Measurements from ENCODE around the gene DIRAS1. TPM values are rescaled to one million over a fixed set of nuclear protein-coding genes. Genes with fewer than 3 reads are reported as not detected.

Gene DIRAS1
- total and polyA plus RNA-seq, 2 donors: 0.05 to 0.27 TPM

GRCh38 chr19:2703691-2704216 lies 17.4 kb downstream of the DIRAS1 start:
- H3K4me3 ChIP-seq (ENCODE audit: low read length in 2 of 2): no peak overlapping the region
- peaks cover 2 to 23% of the 10 kb centered on the region in 2 donors for H3K27me3 ChIP-seq (ENCODE audit: control insufficient read depth in 2 of 2, insufficient read depth in 1 of 2, low read length in 1 of 2)
- H3K9me3 ChIP-seq (ENCODE audit: control insufficient read depth in 2 of 2, insufficient read depth in 1 of 2, low read length in 1 of 2): no peaks in the 10 kb centered on the region
- no peak for DNase-seq (ENCODE audit: low read depth in 6 of 9, low spot score in 9 of 9)
- no peaks in the 10 kb centered on the region for H3K36me3 ChIP-seq (ENCODE audit: control insufficient read depth in 2 of 2, insufficient read depth in 2 of 2, low read length in 1 of 2)
- WGBS: 97% methylated on average over 6 of the region's 6 CpGs
- peaks cover 0 to 41% of the 10 kb centered on the region in 2 donors for H3K4me1 ChIP-seq (ENCODE audit: control insufficient read depth in 2 of 2, insufficient read depth in 2 of 2, low read length in 2 of 2)
- H3K27ac ChIP-seq (ENCODE audit: low read depth in 1 of 2, low read length in 1 of 2): no peak overlapping the region

- no peak for DNase-seq (ENCODE audit: low read depth in 6 of 9, low spot score in 9 of 9)
- peak overlapping the region in 1 of 2 donors; percentile 59 for H3K4me3 ChIP-seq (ENCODE audit: low read length in 2 of 2)
- H3K27me3 ChIP-seq (ENCODE audit: control insufficient read depth in 2 of 2, insufficient read depth in 1 of 2, low read length in 1 of 2): peaks cover 2 to 23% of the 10 kb centered on the region in 2 donors
- H3K27ac ChIP-seq (ENCODE audit: low read depth in 1 of 2, low read length in 1 of 2): no peak overlapping the region
- peaks cover 0 to 48% of the 10 kb centered on the region in 2 donors for H3K4me1 ChIP-seq (ENCODE audit: control insufficient read depth in 2 of 2, insufficient read depth in 2 of 2, low read length in 2 of 2)
- WGBS: 82% methylated on average over 5 of the region's 5 CpGs
- no peaks in the 10 kb centered on the region for H3K36me3 ChIP-seq (ENCODE audit: control insufficient read depth in 2 of 2, insufficient read depth in 2 of 2, low read length in 1 of 2)
- H3K9me3 ChIP-seq (ENCODE audit: control insufficient read depth in 2 of 2, insufficient read depth in 1 of 2, low read length in 1 of 2): no peaks in the 10 kb centered on the region
These were observed 18.1 kb downstream of the DIRAS1 start for GRCh38 chr19:2703077-2703437.

GRCh38 chr19:2702170-2703076 lies 18.7 kb downstream of the DIRAS1 start, which contains the start of gene GNG7:
TSS of gene GNG7 (minus strand) at chr19:2702694. CDS start at chr19:2520688, 182,006 bp downstream.
- peak in 8 of 9 donors; percentile 54 to 95 (median 88) for DNase-seq (ENCODE audit: low read depth in 6 of 9, low spot score in 9 of 9)
- no peak within 1 kb of the TSS for H3K27ac ChIP-seq (ENCODE audit: low read depth in 1 of 2, low read length in 1 of 2)
- H3K9me3 ChIP-seq (ENCODE audit: control insufficient read depth in 2 of 2, insufficient read depth in 1 of 2, low read length in 1 of 2): no peaks in the 10 kb centered on the region
- H3K36me3 ChIP-seq (ENCODE audit: control insufficient read depth in 2 of 2, insufficient read depth in 2 of 2, low read length in 1 of 2): no peaks in the 10 kb centered on the region
- peaks cover 2 to 23% of the 10 kb centered on the region in 2 donors for H3K27me3 ChIP-seq (ENCODE audit: control insufficient read depth in 2 of 2, insufficient read depth in 1 of 2, low read length in 1 of 2)
- peaks cover 0 to 53% of the 10 kb centered on the region in 2 donors for H3K4me1 ChIP-seq (ENCODE audit: control insufficient read depth in 2 of 2, insufficient read depth in 2 of 2, low read length in 2 of 2)
- 2% methylated on average over 77 of the region's 77 CpGs for WGBS
- H3K4me3 ChIP-seq (ENCODE audit: low read length in 2 of 2): peak within 1 kb of the TSS; percentile 49 to 59

- no peaks in the 10 kb centered on the region for H3K9me3 ChIP-seq (ENCODE audit: control insufficient read depth in 2 of 2, insufficient read depth in 1 of 2, low read length in 1 of 2)
- H3K4me1 ChIP-seq (ENCODE audit: control insufficient read depth in 2 of 2, insufficient read depth in 2 of 2, low read length in 2 of 2): peaks cover 0 to 57% of the 10 kb centered on the region in 2 donors
- H3K36me3 ChIP-seq (ENCODE audit: control insufficient read depth in 2 of 2, insufficient read depth in 2 of 2, low read length in 1 of 2): no peaks in the 10 kb centered on the region
- H3K4me3 ChIP-seq (ENCODE audit: low read length in 2 of 2): peak overlapping the region; percentile 49 to 59
- H3K27me3 ChIP-seq (ENCODE audit: control insufficient read depth in 2 of 2, insufficient read depth in 1 of 2, low read length in 1 of 2): peaks cover 2 to 23% of the 10 kb centered on the region in 2 donors
- DNase-seq (ENCODE audit: low read depth in 6 of 9, low spot score in 9 of 9): no peak
- 16% methylated on average over 9 of the region's 9 CpGs for WGBS
- no peak overlapping the region for H3K27ac ChIP-seq (ENCODE audit: low read depth in 1 of 2, low read length in 1 of 2)
These were observed 19.6 kb downstream of the DIRAS1 start for GRCh38 chr19:2701361-2702169.

DNA sequence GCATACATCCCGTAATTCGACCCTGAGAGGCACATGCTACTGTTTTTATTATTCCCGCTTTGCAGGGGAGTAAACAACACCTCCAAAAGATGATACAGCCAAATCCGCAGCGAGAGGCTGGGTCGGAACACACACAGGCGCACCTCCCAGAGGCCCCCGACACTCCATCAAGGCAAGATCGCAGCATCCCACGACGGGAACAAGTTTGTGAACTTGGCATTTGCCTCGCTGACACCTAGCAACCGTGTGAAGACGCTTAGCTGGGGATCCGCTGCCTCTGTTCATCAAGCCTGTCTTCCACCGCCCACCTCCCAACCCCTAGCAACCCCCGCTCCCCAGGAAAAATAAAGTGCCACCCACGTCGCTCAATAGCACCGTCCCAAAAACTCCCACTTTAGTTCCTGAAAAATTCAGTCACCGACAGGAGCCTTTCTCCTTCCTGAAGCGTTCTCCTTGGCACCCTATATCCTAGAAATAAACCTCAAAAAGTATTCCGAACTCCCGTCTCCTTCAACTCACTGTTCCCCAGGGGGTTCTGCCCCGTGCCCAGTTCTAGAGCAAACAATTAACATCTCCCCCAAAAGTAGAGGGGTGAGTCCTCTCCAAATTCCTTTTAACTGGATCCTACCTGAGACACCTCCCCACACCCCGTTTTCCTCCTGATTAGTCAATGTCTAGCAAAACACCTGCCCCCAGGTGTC lies 20.4 kb downstream of the DIRAS1 start:
- no peak overlapping the region for H3K4me3 ChIP-seq (ENCODE audit: low read length in 2 of 2)
- WGBS: 92% methylated on average over 26 of the region's 26 CpGs

GRCh38 chr19:2699413-2700140 lies 21.6 kb downstream of the DIRAS1 start:
- 93% methylated on average over 15 of the region's 15 CpGs for WGBS
- no peaks in the 10 kb centered on the region for H3K9me3 ChIP-seq (ENCODE audit: control insufficient read depth in 2 of 2, insufficient read depth in 1 of 2, low read length in 1 of 2)
- no peak for DNase-seq (ENCODE audit: low read depth in 6 of 9, low spot score in 9 of 9)
- H3K4me1 ChIP-seq (ENCODE audit: control insufficient read depth in 2 of 2, insufficient read depth in 2 of 2, low read length in 2 of 2): peaks cover 0 to 67% of the 10 kb centered on the region in 2 donors
- H3K36me3 ChIP-seq (ENCODE audit: control insufficient read depth in 2 of 2, insufficient read depth in 2 of 2, low read length in 1 of 2): no peaks in the 10 kb centered on the region
- H3K27ac ChIP-seq (ENCODE audit: low read depth in 1 of 2, low read length in 1 of 2): no peak overlapping the region
- peaks cover 2 to 25% of the 10 kb centered on the region in 2 donors for H3K27me3 ChIP-seq (ENCODE audit: control insufficient read depth in 2 of 2, insufficient read depth in 1 of 2, low read length in 1 of 2)
- H3K4me3 ChIP-seq (ENCODE audit: low read length in 2 of 2): no peak overlapping the region

More for the DNA sequence above, 20.4 kb downstream of the DIRAS1 start:
- no peaks in the 10 kb centered on the region for H3K9me3 ChIP-seq (ENCODE audit: control insufficient read depth in 2 of 2, insufficient read depth in 1 of 2, low read length in 1 of 2)
- H3K36me3 ChIP-seq (ENCODE audit: control insufficient read depth in 2 of 2, insufficient read depth in 2 of 2, low read length in 1 of 2): no peaks in the 10 kb centered on the region
- H3K27ac ChIP-seq (ENCODE audit: low read depth in 1 of 2, low read length in 1 of 2): no peak overlapping the region
- H3K27me3 ChIP-seq (ENCODE audit: control insufficient read depth in 2 of 2, insufficient read depth in 1 of 2, low read length in 1 of 2): peaks cover 2 to 23% of the 10 kb centered on the region in 2 donors
- DNase-seq (ENCODE audit: low read depth in 6 of 9, low spot score in 9 of 9): no peak
- peaks cover 0 to 57% of the 10 kb centered on the region in 2 donors for H3K4me1 ChIP-seq (ENCODE audit: control insufficient read depth in 2 of 2, insufficient read depth in 2 of 2, low read length in 2 of 2)

DNA sequence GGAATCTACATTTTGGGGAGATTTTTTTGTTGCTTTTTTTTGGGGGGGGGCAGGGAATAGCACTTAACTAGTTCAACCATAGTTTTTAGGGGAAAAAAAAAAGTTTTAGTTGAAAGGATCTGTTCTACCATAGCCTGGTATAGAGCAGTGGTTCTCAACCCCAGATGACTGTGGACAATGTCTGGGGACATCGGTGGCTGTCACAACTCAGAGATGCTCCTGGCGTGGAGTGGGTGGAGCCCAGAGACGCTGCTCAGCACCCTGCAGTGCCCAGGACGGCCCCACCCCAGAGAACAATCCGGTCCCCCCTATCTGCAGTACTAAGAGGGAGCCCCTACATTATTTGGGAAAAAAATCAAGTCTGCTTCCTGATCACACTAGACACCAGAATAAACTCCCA lies 27.0 kb downstream of the DIRAS1 start:
- 95% methylated on average over 5 of the region's 5 CpGs for WGBS
- Histone ChIP-seq H3K27ac (ENCODE audit: low read depth in 1 of 2, low read length in 1 of 2) (no peak overlapping the region), H3K36me3 (ENCODE audit: control insufficient read depth in 2 of 2, insufficient read depth in 2 of 2, low read length in 1 of 2) (no peaks in the 10 kb centered on the region), H3K9me3 (ENCODE audit: control insufficient read depth in 2 of 2, insufficient read depth in 1 of 2, low read length in 1 of 2) (no peaks in the 10 kb centered on the region), H3K4me1 (ENCODE audit: control insufficient read depth in 2 of 2, insufficient read depth in 2 of 2, low read length in 2 of 2) (peaks cover 0 to 30% of the 10 kb centered on the region in 2 donors), H3K4me3 (ENCODE audit: low read length in 2 of 2) (no peak overlapping the region), H3K27me3 (ENCODE audit: control insufficient read depth in 2 of 2, insufficient read depth in 1 of 2, low read length in 1 of 2) (peaks cover 0 to 2% of the 10 kb centered on the region in 2 donors)
- no peak for DNase-seq (ENCODE audit: low read depth in 6 of 9, low spot score in 9 of 9)

DNA sequence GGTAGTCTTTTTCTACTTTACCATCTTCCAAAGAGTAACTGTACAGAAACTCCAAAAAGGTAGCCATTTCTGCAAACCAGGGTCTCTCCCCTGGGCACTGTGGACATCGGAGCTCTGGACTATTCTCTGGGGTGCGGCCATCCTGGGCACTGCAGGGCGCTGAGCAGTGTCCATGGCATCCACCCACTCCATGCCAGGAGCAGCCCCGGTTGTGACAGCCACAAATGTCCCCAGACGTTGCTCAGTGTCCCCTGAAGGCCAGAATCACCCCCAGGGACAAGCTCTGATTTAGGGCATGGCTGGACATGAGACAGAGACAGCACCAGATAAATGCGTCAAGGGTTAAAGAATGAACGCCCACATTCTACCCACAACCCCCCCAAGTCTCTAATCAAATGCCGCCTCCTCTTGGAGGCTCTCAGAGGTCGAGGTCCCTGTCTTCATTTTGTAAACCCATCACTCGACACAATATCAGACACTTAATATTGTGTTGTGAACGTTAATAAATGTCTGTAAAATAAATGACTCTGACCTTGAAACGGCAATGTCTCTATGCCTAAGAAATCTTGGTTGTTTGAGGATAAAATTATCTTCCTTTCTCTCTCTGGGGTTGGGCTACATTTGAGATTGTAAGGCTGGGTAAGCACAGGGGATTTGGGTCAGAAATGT lies 27.5 kb downstream of the DIRAS1 start:
- no peak overlapping the region for H3K4me3 ChIP-seq (ENCODE audit: low read length in 2 of 2)
- peaks cover 0 to 2% of the 10 kb centered on the region in 2 donors for H3K27me3 ChIP-seq (ENCODE audit: control insufficient read depth in 2 of 2, insufficient read depth in 1 of 2, low read length in 1 of 2)
- H3K36me3 ChIP-seq (ENCODE audit: control insufficient read depth in 2 of 2, insufficient read depth in 2 of 2, low read length in 1 of 2): no peaks in the 10 kb centered on the region
- 91% methylated on average over 12 of the region's 12 CpGs for WGBS
- DNase-seq (ENCODE audit: low read depth in 6 of 9, low spot score in 9 of 9): no peak
- no peak overlapping the region for H3K27ac ChIP-seq (ENCODE audit: low read depth in 1 of 2, low read length in 1 of 2)
- H3K4me1 ChIP-seq (ENCODE audit: control insufficient read depth in 2 of 2, insufficient read depth in 2 of 2, low read length in 2 of 2): peaks cover 0 to 25% of the 10 kb centered on the region in 2 donors
- H3K9me3 ChIP-seq (ENCODE audit: control insufficient read depth in 2 of 2, insufficient read depth in 1 of 2, low read length in 1 of 2): no peaks in the 10 kb centered on the region

Data from thymus (tissue), 11 donors.